ENCODE measurements around the gene SERPINE2.

GRCh38 chr2:223928113-223929006, 110.7 kb downstream of the SERPINE2 start:
- TF ChIP-seq CTCF (IDR thresholded peaks at IDR 0.05): no peak
- no peak for TF ChIP-seq EP300 (IDR thresholded peaks at IDR 0.05)
- no peak for TF ChIP-seq POLR2A (IDR thresholded peaks at IDR 0.05)
- no peak for TF ChIP-seq POLR2AphosphoS5 (IDR thresholded peaks at IDR 0.05)
